Tibial artery (tissue), 4 donors: ENCODE results near the gene LRCH1.

Source experiments
- DNase-seq, 2 donors: peaks; one replicate each; pipeline ENCODE4 v3.0.0-alpha.2; 2019
- H3K27ac ChIP-seq, 2 donors: fragments of 200-600 bp; sonication (generic) in 1 of 2; 1 replicate in 1 of 2; 2 replicates in 1 of 2; pipeline ENCODE4 v1.5.1; 2018 to 2019; ENCODE audit warnings: mild to moderate bottlenecking in 1 of 2
- H3K27me3 ChIP-seq, 2 donors: fragments of 200-600 bp; sonication (generic) in 1 of 2; one replicate each; pipeline versions ENCODE4 v1.5.1 to v1.6.0; 2016 to 2019
- H3K36me3 ChIP-seq, 3 donors: fragments of 200-600 bp; sonication (generic) in 2 of 3; one replicate each; pipeline ENCODE4 v1.5.1; 2016 to 2019; ENCODE audit warnings: mild to moderate bottlenecking in 2 of 3
- H3K4me1 ChIP-seq, 4 donors: fragments of 200-600 bp; sonication (generic) in 2 of 4; 1 replicate in 3 of 4; 2 replicates in 1 of 4; pipeline ENCODE4 v1.5.1; 2016 to 2019
- H3K4me3 ChIP-seq, 2 donors: fragments of 200-600 bp; sonication (generic) in 1 of 2; 1 replicate in 1 of 2; 2 replicates in 1 of 2; pipeline ENCODE4 v1.5.1; 2018 to 2019; ENCODE audit warnings: mild to moderate bottlenecking in 2 of 2
- H3K9me3 ChIP-seq, 3 donors: fragments of 200-600 bp; sonication (generic) in 1 of 3; one replicate each; pipeline ENCODE4 v1.5.1; 2016 to 2019
- CTCF ChIP-seq, 2 experiments: fragments of 200-600 bp in 1 of 2; fragments of 450-650 bp in 1 of 2; IDR thresholded peaks; one replicate each; pipeline ENCODE4 v1.5.1; 2017 to 2019; ENCODE audit warnings: antibody characterized with exemption in 2 of 2, mild to moderate bottlenecking in 1 of 2, moderate library complexity in 1 of 2
- intact Hi-C: fragments of 100-400 bp; cut with DNase I; formaldehyde crosslinking; loops from one replicate; pipeline ENCODE4 v1.15.0; 2023; ENCODE audit warnings: low total_unique reads

Gene LRCH1

GRCh38 chr13:46522748-46523030 is 30.3 kb upstream of the LRCH1 start:
- Histone ChIP-seq H3K27ac (no peak overlapping the region), H3K4me3 (no peak overlapping the region), H3K9me3 (no peaks in the 10 kb centered on the region), H3K36me3 (no peaks in the 10 kb centered on the region), H3K27me3 (no peaks in the 10 kb centered on the region), H3K4me1 (no peaks in the 10 kb centered on the region)
- TF ChIP-seq CTCF (IDR thresholded peaks at IDR 0.05): no peak
- intact Hi-C loops: no loop called here
- no peak for DNase-seq

GRCh38 chr13:46523972-46524752 is 28.8 kb upstream of the LRCH1 start:
- no peaks in the 10 kb centered on the region for H3K9me3 ChIP-seq
- H3K4me3 ChIP-seq: no peak overlapping the region
- intact Hi-C loops: no loop called here
- DNase-seq: no peak
- no peaks in the 10 kb centered on the region for H3K4me1 ChIP-seq
- no peak for TF ChIP-seq CTCF (IDR thresholded peaks at IDR 0.05)
- H3K27ac ChIP-seq: no peak overlapping the region
- no peaks in the 10 kb centered on the region for H3K36me3 ChIP-seq
- H3K27me3 ChIP-seq: no peaks in the 10 kb centered on the region

GRCh38 chr13:46526100-46526735 is 26.8 kb upstream of the LRCH1 start:
- Histone ChIP-seq H3K27ac (no peak overlapping the region), H3K4me1 (peaks cover 0 to 3% (median 1%) of the 10 kb centered on the region in 4 donors), H3K36me3 (no peaks in the 10 kb centered on the region), H3K27me3 (no peaks in the 10 kb centered on the region), H3K9me3 (no peaks in the 10 kb centered on the region), H3K4me3 (no peak overlapping the region)
- TF ChIP-seq CTCF (IDR thresholded peaks at IDR 0.05): no peak
- no peak for DNase-seq
- intact Hi-C loops: no loop called here

- intact Hi-C loops: no loop called here
- Histone ChIP-seq H3K27me3 (no peaks in the 10 kb centered on the region), H3K4me3 (no peak overlapping the region), H3K4me1 (peaks cover 0 to 5% (median 2%) of the 10 kb centered on the region in 4 donors), H3K36me3 (no peaks in the 10 kb centered on the region), H3K9me3 (no peaks in the 10 kb centered on the region), H3K27ac (no peak overlapping the region)
- no peak for DNase-seq
- TF ChIP-seq CTCF (IDR thresholded peaks at IDR 0.05): no peak
These were observed 26.2 kb upstream of the LRCH1 start for GRCh38 chr13:46526740-46527139.

- Histone ChIP-seq H3K4me1 (peaks cover 0 to 5% (median 2%) of the 10 kb centered on the region in 4 donors), H3K27ac (no peak overlapping the region), H3K9me3 (no peaks in the 10 kb centered on the region), H3K4me3 (no peak overlapping the region), H3K27me3 (no peaks in the 10 kb centered on the region), H3K36me3 (no peaks in the 10 kb centered on the region)
- no peak for DNase-seq
- intact Hi-C loops: no loop called here
- TF ChIP-seq CTCF (IDR thresholded peaks at IDR 0.05): no peak
These were observed 25.7 kb upstream of the LRCH1 start for GRCh38 chr13:46527237-46527636.
